ENCODE data around the gene ZNRF1. TPM values are rescaled to one million over a fixed set of nuclear protein-coding genes. Genes with fewer than 3 reads are reported as not detected.
A peak's percentile ranks its signal among the peaks of the same experiment; 100 is the strongest.

Gene ZNRF1
- total and polyA plus RNA-seq, 2 donors (not counting 1 experiment from before 2014, with no cell fraction given) = 0.27 to 0.76 TPM

DNA sequence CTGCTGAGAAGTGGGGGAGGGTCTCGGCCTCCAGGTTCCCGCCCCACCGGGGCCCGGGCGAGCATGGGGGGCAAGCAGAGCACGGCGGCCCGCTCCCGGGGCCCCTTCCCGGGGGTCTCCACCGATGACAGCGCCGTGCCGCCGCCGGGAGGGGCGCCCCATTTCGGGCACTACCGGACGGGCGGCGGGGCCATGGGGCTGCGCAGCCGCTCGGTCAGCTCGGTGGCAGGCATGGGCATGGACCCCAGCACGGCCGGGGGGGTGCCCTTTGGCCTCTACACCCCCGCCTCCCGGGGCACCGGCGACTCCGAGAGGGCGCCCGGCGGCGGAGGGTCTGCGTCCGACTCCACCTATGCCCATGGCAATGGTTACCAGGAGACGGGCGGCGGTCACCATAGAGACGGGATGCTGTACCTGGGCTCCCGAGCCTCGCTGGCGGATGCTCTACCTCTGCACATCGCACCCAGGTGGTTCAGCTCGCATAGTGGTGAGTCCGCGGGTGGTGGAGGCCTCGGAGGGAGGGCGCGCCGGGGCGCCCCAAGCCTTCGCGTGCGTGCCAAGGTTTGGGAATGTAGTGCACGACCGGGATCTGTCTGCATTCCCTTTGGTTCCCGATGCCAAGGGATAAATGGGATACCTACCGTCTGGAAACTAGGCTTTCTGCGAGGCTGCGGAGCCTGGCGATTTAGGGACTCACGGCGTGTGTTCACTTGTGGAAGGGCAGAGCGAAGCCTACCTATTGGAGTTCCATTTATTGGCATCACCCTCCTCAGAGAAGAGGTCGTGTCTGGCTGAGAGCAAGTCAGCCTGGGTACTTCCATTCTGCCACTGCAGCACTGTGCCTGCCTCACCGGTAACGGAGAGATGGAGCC, 1.0 kb downstream of the ZNRF1 start:
- H3K27me3 ChIP-seq (replicated peaks in 1 of 4; ENCODE audit: control extremely low read depth in 1 of 4, control insufficient read depth in 3 of 4, insufficient read depth in 4 of 4, low read length in 3 of 4) = peaks cover 0 to 51% (median 19%) of the 10 kb centered on the region in 4 experiments
- H4K20me1 ChIP-seq (ENCODE audit: control insufficient read depth, insufficient read depth, low read length, poor library complexity, severe bottlenecking) = no peaks in the 10 kb centered on the region
- POLR2A ChIA-PET = no interaction called here
- H3K4me1 Mint-ChIP-seq = peaks cover 17% of the 10 kb centered on the region
- peaks cover 24 to 25% of the 10 kb centered on the region in 2 donors for H3K4me1 ChIP-seq (ENCODE audit: control insufficient read depth in 2 of 2, insufficient read depth in 2 of 2, low read length in 2 of 2)
- H3K27ac Mint-ChIP-seq = peak overlapping the region; percentile 23
- DNase-seq (peak; percentile 65), ATAC-seq (ENCODE audit: low read depth) (peak; percentile 25)
- WGBS (ENCODE audit: insufficient coverage) = 1% methylated on average over 71 of the region's 71 CpGs
- H3K4me3 Mint-ChIP-seq = peak overlapping the region; percentile 86
- no peaks in the 10 kb centered on the region for H3K79me2 ChIP-seq (ENCODE audit: control insufficient read depth, insufficient read depth, low read length)
- H3K9ac ChIP-seq (ENCODE audit: low read length) = peak overlapping the region; percentile 55
- TF ChIP-seq, protein P1, sequence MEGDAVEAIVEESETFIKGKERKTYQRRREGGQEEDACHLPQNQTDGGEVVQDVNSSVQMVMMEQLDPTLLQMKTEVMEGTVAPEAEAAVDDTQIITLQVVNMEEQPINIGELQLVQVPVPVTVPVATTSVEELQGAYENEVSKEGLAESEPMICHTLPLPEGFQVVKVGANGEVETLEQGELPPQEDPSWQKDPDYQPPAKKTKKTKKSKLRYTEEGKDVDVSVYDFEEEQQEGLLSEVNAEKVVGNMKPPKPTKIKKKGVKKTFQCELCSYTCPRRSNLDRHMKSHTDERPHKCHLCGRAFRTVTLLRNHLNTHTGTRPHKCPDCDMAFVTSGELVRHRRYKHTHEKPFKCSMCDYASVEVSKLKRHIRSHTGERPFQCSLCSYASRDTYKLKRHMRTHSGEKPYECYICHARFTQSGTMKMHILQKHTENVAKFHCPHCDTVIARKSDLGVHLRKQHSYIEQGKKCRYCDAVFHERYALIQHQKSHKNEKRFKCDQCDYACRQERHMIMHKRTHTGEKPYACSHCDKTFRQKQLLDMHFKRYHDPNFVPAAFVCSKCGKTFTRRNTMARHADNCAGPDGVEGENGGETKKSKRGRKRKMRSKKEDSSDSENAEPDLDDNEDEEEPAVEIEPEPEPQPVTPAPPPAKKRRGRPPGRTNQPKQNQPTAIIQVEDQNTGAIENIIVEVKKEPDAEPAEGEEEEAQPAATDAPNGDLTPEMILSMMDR (IDR thresholded peaks at IDR 0.05) = peak; percentile 8
- TF ChIP-seq EZH2 (IDR thresholded peaks at IDR 0.05; ENCODE audit: borderline replicate concordance, insufficient read depth, low read depth, low read length, poor library complexity, severe bottlenecking) = peak; percentile 63
- H3K27ac ChIP-seq (ENCODE audit: low read length in 2 of 2) = no peak overlapping the region
- H3K27me3 Mint-ChIP-seq = peaks cover 48% of the 10 kb centered on the region
- H3K4me3 ChIP-seq (ENCODE audit: control extremely low read depth in 1 of 5, extremely low read depth in 1 of 5, insufficient read depth in 1 of 5, low read depth in 2 of 5, low read length in 4 of 5) = peak overlapping the region; percentile 21 to 63 (median 47)
- peak overlapping the region; percentile 57 for H2AFZ ChIP-seq (ENCODE audit: insufficient read depth, low read depth, low read length, poor library complexity, severe bottlenecking)
- CTCF ChIA-PET = interaction anchor here (1.5 to 4.1 kb wide), 3 partner anchors 13 to 111 kb away, joined by 4 to 87 read pairs (median 32); partner anchors contain the start of gene WDR59
- H3K36me3 ChIP-seq (replicated peaks in 1 of 2; ENCODE audit: control extremely low read depth in 1 of 2, control insufficient read depth in 1 of 2, extremely low read depth in 1 of 2, insufficient read depth in 2 of 2, low read length in 1 of 2) = no peaks in the 10 kb centered on the region
- peak overlapping the region; percentile 96 for H3K4me2 ChIP-seq (replicated peaks; ENCODE audit: low read depth, low read length, poor library complexity, severe bottlenecking)
- peaks cover 0 to 7% (median 0%) of the 10 kb centered on the region in 3 donors for H3K9me3 ChIP-seq (ENCODE audit: control extremely low read depth in 1 of 3, control insufficient read depth in 2 of 3, insufficient read depth in 1 of 3, low read length in 2 of 3)
- intact Hi-C loops (cut with micrococcal nuclease) = no loop called here
- H3K9me3 Mint-ChIP-seq (ENCODE audit: insufficient read depth) = no peaks in the 10 kb centered on the region

Measured in B cell (primary cell).